ENCODE measurements around the gene TAAR9. TPM values are rescaled to one million over a fixed set of nuclear protein-coding genes. Genes with fewer than 3 reads are reported as not detected.

Gene TAAR9
- total and polyA plus RNA-seq, 2 experiments from 2014 or later, result not detected

DNA sequence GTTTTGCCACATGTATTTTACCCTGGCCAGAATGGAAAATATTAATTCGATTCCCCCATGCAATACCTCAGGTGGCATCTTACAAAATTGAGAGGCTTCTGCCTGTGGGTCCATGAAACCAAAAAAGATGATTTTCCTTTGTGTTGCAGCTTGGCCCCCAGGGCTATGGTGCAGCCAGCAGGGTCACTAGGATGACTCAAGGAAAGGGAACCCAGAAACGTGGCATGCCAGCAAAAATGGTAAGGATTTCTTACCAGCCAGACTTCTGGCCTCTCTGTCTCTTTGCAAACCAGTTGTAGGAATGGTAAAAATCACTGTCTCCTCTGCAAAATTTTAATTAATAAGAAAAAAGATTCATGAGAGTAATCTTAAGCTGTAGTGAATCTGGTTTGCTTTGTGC lies 11.6 kb upstream of the TAAR9 start (continued):
- TF ChIP-seq POLR2AphosphoS5 (IDR thresholded peaks at IDR 0.05; ENCODE audit: low read depth), result no peak

- Histone ChIP-seq H4K20me1 (replicated peaks; ENCODE audit: insufficient read depth) (no peaks in the 10 kb centered on the region), H3K4me1 (ENCODE audit: insufficient read depth) (no peaks in the 10 kb centered on the region), H3K27ac (ENCODE audit: low read depth) (no peak overlapping the region), H3F3A (replicated peaks; ENCODE audit: low read depth) (no peaks in the 10 kb centered on the region), H3K4me3 (no peak overlapping the region), H3K79me2 (replicated peaks; ENCODE audit: insufficient read depth) (no peaks in the 10 kb centered on the region), H3K9me2 (ENCODE audit: insufficient read depth) (no peaks in the 10 kb centered on the region), H3K27me3 (ENCODE audit: insufficient read depth) (no peaks in the 10 kb centered on the region), H3K36me3 (ENCODE audit: insufficient read depth) (no peaks in the 10 kb centered on the region), H2AFZ (no peak overlapping the region), H3K4me2 (no peak overlapping the region)
- Mint-ChIP-seq H3K4me3 (no peak overlapping the region), H3K9me3 (peaks cover 3% of the 10 kb centered on the region; the same call in 1 of the 3 replicates), H3K36me3 (ENCODE audit: low read depth) (no peaks in the 10 kb centered on the region; the same call in 2 of the 3 replicates), H3K27ac (no peak overlapping the region; the same call in 1 of the 2 replicates), H3K4me1 (peaks cover 3% of the 10 kb centered on the region; the same call in 1 of the 3 replicates), H3K27me3 (ENCODE audit: insufficient read depth, low read depth, poor library complexity) (no peaks in the 10 kb centered on the region)
- TF ChIP-seq CREB1 (CRISPR knock-in tag; IDR thresholded peaks at IDR 0.05; ENCODE audit: low read depth) (no peak), CTCF (conservative IDR thresholded peaks at IDR 0.05; ENCODE audit: low read depth in 2 of 2) (no peak), STAT1 (IDR thresholded peaks at IDR 0.05; ENCODE audit: unreplicated experiment) (no peak), ZNF331 (CRISPR knock-in tag; IDR thresholded peaks at IDR 0.05; ENCODE audit: low read depth) (no peak), NANOG (IDR thresholded peaks at IDR 0.05; ENCODE audit: borderline replicate concordance) (no peak), EZH2phosphoT487 (IDR thresholded peaks at IDR 0.05; ENCODE audit: unreplicated experiment) (no peak)
- TF ChIP-seq, protein P1, sequence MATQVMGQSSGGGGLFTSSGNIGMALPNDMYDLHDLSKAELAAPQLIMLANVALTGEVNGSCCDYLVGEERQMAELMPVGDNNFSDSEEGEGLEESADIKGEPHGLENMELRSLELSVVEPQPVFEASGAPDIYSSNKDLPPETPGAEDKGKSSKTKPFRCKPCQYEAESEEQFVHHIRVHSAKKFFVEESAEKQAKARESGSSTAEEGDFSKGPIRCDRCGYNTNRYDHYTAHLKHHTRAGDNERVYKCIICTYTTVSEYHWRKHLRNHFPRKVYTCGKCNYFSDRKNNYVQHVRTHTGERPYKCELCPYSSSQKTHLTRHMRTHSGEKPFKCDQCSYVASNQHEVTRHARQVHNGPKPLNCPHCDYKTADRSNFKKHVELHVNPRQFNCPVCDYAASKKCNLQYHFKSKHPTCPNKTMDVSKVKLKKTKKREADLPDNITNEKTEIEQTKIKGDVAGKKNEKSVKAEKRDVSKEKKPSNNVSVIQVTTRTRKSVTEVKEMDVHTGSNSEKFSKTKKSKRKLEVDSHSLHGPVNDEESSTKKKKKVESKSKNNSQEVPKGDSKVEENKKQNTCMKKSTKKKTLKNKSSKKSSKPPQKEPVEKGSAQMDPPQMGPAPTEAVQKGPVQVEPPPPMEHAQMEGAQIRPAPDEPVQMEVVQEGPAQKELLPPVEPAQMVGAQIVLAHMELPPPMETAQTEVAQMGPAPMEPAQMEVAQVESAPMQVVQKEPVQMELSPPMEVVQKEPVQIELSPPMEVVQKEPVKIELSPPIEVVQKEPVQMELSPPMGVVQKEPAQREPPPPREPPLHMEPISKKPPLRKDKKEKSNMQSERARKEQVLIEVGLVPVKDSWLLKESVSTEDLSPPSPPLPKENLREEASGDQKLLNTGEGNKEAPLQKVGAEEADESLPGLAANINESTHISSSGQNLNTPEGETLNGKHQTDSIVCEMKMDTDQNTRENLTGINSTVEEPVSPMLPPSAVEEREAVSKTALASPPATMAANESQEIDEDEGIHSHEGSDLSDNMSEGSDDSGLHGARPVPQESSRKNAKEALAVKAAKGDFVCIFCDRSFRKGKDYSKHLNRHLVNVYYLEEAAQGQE (IDR thresholded peaks at IDR 0.05; ENCODE audit: unreplicated experiment), result no peak
- ATAC-seq (no peak), DNase-seq (ENCODE audit: low spot score) (no peak)
Observed at GRCh38 chr6:132527791-132528190, 10.3 kb upstream of the TAAR9 start.

Measured in GM23338 (cell line).